ENCODE data around the gene CTTN. TPM values are rescaled to one million over a fixed set of nuclear protein-coding genes. Genes with fewer than 3 reads are reported as not detected.
A peak's percentile ranks its signal among the peaks of the same experiment; 100 is the strongest.

CTTN gene
- total and polyA plus RNA-seq, 9 of the 15 experiments (the other 6 are each of a cell fraction or from before 2014, with no cell fraction given) = 9.9 to 158 (median 99.7) TPM

DNA sequence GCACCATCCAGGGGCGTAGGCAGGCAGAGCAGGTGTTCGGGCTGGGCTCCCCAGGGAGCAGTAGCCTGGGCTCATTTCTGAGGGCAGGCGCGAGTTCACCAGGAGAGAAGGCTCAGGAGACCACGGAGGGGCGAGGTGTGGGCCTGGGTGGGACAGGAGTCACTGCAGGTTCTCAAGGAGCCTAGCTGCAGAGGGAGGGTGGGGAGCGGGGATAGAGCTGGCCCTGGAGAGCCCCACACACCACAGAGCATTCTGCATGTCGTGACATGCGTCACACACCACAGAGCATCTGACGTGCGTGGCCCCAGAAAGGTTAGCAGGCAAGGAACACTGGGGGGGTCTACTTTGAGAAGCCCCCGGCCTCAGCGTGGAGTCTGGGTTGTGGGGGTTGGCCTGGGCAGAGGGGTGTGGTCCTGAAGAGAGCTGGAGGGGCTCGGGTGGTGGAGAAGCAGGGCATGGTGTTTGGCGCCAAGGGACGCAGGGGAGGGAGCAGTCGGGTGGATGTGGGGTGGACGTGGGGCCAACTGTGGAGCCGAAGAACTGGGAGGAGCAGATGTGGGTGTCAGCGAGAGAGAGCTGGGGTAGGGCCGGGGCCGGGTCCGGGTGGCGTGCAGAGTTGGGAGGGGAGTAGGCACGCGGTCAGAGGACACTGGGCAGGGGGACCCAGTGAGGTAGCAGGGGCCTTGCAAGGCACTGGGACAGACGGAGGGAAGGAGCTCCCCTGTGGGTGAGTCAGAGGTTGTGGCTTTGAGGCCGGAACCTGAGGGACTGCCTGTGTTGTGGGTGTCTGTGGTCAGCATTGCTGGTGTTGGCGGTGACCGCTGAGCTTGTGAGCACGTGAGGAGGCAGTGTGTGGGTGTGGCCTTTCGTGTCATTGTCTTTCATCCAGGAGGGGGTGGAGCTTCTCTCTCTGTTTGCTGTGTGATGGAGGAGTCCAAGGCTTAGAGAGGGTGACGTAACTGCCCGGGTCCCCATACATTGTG, 25.5 kb downstream of the CTTN start (continued):
- TF ChIP-seq, protein P1, sequence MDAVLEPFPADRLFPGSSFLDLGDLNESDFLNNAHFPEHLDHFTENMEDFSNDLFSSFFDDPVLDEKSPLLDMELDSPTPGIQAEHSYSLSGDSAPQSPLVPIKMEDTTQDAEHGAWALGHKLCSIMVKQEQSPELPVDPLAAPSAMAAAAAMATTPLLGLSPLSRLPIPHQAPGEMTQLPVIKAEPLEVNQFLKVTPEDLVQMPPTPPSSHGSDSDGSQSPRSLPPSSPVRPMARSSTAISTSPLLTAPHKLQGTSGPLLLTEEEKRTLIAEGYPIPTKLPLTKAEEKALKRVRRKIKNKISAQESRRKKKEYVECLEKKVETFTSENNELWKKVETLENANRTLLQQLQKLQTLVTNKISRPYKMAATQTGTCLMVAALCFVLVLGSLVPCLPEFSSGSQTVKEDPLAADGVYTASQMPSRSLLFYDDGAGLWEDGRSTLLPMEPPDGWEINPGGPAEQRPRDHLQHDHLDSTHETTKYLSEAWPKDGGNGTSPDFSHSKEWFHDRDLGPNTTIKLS (IDR thresholded peaks at IDR 0.05; ENCODE audit: borderline replicate concordance, low read depth) = no peak
- TF ChIP-seq BHLHE40 (IDR thresholded peaks at IDR 0.05; ENCODE audit: low read length) (peak; percentile 100), TCF3 (CRISPR knock-in tag; IDR thresholded peaks at IDR 0.05) (peak; percentile 64), IFI16 (CRISPR knock-in tag; IDR thresholded peaks at IDR 0.05) (no peak), KAT7 (CRISPR knock-in tag; IDR thresholded peaks at IDR 0.05; ENCODE audit: borderline replicate concordance) (no peak), ZBTB7A (IDR thresholded peaks at IDR 0.05; ENCODE audit: borderline replicate concordance, control insufficient read depth, low read depth, low read length) (0 out of 2 replicates have a peak, but pooled peaks have one; percentile 47), JUND (IDR thresholded peaks at IDR 0.05; ENCODE audit: borderline replicate concordance, low read depth, low read length) (peak; percentile 89), JUND (tag; IDR thresholded peaks at IDR 0.05; ENCODE audit: borderline replicate concordance, low read depth, low read length) (peak; percentile 77; the same call in 2 of the 3 replicates), LEF1 (IDR thresholded peaks at IDR 0.05) (peak; percentile 59; the same call in 1 of the 2 replicates), EP300 (IDR thresholded peaks at IDR 0.05; ENCODE audit: low read length) (peak; percentile 30; the same call in 1 of the 2 replicates), ZBTB1 (CRISPR knock-in tag; IDR thresholded peaks at IDR 0.05; ENCODE audit: borderline replicate concordance, low read depth) (peak; percentile 100), CXXC5 (CRISPR knock-in tag; IDR thresholded peaks at IDR 0.05) (peak; percentile 47; the same call in 1 of the 2 replicates)
- TF ChIP-seq, protein P2, sequence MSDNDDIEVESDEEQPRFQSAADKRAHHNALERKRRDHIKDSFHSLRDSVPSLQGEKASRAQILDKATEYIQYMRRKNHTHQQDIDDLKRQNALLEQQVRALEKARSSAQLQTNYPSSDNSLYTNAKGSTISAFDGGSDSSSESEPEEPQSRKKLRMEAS (CRISPR knock-in tag; IDR thresholded peaks at IDR 0.05) = peak; percentile 92
- TF ChIP-seq, protein P3, sequence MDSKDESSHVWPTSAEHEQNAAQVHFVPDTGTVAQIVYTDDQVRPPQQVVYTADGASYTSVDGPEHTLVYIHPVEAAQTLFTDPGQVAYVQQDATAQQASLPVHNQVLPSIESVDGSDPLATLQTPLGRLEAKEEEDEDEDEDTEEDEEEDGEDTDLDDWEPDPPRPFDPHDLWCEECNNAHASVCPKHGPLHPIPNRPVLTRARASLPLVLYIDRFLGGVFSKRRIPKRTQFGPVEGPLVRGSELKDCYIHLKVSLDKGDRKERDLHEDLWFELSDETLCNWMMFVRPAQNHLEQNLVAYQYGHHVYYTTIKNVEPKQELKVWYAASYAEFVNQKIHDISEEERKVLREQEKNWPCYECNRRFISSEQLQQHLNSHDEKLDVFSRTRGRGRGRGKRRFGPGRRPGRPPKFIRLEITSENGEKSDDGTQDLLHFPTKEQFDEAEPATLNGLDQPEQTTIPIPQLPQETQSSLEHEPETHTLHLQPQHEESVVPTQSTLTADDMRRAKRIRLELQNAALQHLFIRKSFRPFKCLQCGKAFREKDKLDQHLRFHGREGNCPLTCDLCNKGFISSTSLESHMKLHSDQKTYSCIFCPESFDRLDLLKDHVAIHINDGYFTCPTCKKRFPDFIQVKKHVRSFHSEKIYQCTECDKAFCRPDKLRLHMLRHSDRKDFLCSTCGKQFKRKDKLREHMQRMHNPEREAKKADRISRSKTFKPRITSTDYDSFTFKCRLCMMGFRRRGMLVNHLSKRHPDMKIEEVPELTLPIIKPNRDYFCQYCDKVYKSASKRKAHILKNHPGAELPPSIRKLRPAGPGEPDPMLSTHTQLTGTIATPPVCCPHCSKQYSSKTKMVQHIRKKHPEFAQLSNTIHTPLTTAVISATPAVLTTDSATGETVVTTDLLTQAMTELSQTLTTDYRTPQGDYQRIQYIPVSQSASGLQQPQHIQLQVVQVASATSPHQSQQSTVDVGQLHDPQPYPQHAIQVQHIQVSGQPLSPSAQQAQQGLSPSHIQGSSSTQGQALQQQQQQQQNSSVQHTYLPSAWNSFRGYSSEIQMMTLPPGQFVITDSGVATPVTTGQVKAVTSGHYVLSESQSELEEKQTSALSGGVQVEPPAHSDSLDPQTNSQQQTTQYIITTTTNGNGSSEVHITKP (IDR thresholded peaks at IDR 0.05; ENCODE audit: partially characterized antibody) = peak; percentile 29
- TF ChIP-seq, protein P4, sequence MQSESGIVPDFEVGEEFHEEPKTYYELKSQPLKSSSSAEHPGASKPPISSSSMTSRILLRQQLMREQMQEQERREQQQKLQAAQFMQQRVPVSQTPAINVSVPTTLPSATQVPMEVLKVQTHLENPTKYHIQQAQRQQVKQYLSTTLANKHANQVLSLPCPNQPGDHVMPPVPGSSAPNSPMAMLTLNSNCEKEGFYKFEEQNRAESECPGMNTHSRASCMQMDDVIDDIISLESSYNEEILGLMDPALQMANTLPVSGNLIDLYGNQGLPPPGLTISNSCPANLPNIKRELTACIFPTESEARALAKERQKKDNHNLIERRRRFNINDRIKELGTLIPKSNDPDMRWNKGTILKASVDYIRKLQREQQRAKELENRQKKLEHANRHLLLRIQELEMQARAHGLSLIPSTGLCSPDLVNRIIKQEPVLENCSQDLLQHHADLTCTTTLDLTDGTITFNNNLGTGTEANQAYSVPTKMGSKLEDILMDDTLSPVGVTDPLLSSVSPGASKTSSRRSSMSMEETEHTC (IDR thresholded peaks at IDR 0.05) = peak; percentile 37; the same call in 1 of the 2 replicates
- TF ChIP-seq, protein P5, sequence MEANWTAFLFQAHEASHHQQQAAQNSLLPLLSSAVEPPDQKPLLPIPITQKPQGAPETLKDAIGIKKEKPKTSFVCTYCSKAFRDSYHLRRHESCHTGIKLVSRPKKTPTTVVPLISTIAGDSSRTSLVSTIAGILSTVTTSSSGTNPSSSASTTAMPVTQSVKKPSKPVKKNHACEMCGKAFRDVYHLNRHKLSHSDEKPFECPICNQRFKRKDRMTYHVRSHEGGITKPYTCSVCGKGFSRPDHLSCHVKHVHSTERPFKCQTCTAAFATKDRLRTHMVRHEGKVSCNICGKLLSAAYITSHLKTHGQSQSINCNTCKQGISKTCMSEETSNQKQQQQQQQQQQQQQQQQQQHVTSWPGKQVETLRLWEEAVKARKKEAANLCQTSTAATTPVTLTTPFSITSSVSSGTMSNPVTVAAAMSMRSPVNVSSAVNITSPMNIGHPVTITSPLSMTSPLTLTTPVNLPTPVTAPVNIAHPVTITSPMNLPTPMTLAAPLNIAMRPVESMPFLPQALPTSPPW (CRISPR knock-in tag; IDR thresholded peaks at IDR 0.05) = peak; percentile 33; the same call in 1 of the 2 replicates

All from K562 (cell line).